GM19239 (cell line): ENCODE results near the gene BBS12.

Source experiments
- DNase-seq: peaks from one replicate; pipeline ENCODE4 v3.0.0; 2011; ENCODE audit warnings: low spot score; ENCODE audit not compliant: insufficient read length
- FAIRE-seq: peaks from 2 replicates; lab custom pipeline; 2011; peaks lifted over from hg19 to GRCh38; lab: Jason Lieb, UNC

The BBS12 gene

GRCh38 chr4:122711919-122712318 lies 20.6 kb upstream of the BBS12 start:
- peak; percentile 60 for FAIRE-seq
- no peak for DNase-seq

GRCh38 chr4:122712782-122713181 lies 19.7 kb upstream of the BBS12 start:
- DNase-seq (no peak), FAIRE-seq (peak; percentile 4)

DNA sequence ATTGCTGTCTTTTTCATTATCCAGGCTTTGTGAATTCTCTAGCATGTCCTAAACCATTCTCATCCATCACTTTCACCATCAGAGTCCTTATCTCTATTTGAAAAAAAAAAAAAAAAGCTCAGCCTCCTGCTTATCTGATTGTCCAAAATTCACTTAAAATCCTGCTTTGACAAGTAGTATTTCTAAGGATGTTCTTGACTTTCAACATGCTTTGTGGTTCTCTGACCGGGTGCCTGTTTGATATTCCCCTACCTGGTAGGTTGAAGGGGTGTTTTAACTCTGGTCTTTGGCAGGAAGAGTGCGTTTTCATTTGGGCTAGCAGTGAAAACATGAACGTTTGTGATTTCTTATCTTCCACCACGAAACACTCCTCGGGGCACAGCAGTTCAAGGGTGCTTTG lies 17.3 kb upstream of the BBS12 start:
- no peak for DNase-seq
- FAIRE-seq: no peak

DNA sequence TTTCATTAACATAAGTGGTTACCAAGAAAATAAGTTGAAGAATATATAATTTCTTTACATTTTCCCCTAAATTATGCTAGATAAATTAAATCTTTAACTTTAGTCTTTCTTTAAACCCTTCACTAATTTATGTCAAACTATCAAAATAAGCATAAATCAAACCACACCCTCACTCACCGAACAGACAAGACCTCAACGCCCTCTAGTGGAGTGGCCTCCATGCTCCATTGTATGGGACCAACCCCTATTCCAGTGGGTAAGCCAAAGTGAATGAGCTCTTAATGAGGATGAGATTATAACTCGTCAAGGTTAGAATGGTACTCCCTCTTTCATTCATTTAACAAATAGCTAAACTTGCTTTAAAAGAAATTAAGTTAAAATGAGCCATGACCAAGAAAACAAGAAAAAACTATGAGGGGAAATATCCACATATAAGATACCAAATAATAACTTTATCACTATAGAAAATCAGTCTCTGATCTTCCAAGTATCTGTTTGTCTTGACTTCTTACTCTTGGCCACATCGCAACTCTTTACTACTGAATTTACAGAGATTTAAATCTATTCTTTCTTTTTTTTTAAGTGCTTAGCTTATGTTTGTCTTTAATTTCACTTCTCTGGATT lies 15.6 kb upstream of the BBS12 start:
- DNase-seq (peak; percentile 41), FAIRE-seq (peak; percentile 71)

GRCh38 chr4:122718281-122718680 lies 14.2 kb upstream of the BBS12 start:
- FAIRE-seq (no peak), DNase-seq (no peak)

DNA sequence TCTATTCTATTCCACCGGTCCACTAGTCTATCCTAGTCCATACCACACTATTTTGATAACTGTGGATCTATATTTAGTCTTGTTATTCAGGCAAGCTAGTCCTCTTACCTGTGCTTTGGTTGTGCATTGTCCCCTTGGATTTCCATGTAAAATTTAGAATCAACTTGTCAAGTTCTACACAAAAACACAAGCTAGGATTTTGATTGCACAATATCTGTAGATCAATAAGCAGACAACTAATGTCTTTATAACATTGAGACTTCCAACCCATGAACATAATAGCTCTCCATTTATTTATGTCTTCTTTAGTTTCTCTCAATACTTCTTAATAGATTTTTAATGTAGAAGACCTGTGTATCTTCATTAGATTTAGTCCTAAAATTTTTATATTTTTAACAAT lies 10.2 kb upstream of the BBS12 start:
- FAIRE-seq: no peak

GRCh38 chr4:122728856-122729255 lies 3.6 kb upstream of the BBS12 start:
- DNase-seq: no peak
- FAIRE-seq: no peak

More for the DNA sequence above, 10.2 kb upstream of the BBS12 start:
- DNase-seq: no peak

DNA sequence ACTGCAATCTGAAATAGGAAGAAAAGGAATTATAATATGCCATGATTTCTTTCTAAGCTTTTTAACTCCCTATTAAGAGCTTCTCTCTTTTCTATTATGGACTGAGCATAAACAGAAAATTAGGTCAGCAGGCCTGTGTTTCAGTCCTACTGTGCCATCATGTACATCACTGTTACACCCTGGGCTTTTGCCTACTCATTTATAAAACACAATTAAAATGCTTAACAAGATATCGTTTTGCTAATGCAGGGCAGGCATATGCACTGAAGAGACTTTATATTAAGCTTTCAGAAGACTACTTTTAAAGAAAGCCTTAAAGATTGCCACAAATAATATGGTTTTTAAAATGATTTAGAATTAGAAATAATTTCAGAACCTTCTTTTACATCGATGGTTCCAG lies 828 bp upstream of the BBS12 start:
- FAIRE-seq (no peak), DNase-seq (no peak)

- FAIRE-seq: no peak
- DNase-seq: no peak
These were observed 1.2 kb downstream of the BBS12 start for GRCh38 chr4:122733787-122734120.

DNA sequence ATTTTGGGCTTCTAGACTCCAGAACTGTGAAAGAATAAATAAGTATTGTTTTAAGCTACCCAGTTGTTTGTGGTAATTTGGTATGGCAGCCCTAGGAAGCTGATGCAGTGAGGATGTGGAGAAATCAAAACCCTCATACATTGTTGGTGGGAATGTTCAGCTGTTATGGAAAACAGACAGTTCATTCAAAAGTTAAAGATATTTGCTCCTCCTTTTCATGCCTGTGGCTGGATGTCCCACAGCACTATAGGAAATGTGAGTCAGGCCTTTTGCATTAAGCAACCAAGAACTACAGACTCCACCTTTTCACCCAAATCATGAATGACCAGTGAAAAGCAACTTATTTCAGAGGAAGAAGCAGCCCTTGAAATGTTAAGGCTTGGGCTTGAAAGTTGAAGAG lies 6.7 kb downstream of the BBS12 start:
- FAIRE-seq: no peak

DNA sequence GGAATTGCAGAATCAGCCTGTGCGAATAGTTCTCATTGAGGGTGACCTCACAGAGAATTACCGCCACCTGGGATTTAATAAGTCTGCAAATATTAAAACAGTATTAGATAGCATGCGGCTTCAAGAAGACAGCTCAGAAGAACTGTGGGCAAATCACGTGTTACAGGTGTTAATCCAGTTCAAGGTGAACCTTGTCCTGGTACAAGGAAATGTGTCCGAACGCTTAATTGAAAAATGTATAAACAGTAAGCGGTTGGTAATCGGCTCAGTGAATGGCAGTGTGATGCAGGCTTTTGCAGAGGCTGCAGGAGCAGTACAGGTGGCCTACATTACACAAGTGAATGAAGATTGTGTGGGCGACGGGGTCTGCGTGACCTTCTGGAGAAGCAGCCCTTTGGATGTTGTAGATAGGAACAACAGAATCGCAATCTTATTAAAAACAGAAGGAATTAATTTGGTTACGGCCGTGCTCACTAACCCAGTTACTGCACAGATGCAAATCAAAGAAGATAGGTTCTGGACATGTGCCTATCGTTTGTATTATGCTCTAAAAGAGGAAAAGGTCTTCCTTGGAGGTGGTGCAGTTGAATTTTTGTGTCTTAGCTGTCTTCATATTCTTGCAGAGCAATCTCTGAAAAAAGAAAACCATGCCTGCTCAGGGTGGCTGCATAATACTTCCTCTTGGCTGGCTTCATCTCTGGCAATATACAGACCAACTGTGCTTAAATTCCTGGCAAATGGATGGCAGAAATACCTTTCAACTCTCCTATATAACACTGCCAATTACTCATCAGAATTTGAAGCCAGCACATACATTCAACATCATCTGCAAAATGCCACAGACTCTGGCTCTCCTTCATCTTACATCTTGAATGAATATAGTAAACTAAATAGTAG lies 10.7 kb downstream of the BBS12 start:
- FAIRE-seq: no peak
- no peak for DNase-seq

More for the DNA sequence above, 6.7 kb downstream of the BBS12 start:
- no peak for DNase-seq

DNA sequence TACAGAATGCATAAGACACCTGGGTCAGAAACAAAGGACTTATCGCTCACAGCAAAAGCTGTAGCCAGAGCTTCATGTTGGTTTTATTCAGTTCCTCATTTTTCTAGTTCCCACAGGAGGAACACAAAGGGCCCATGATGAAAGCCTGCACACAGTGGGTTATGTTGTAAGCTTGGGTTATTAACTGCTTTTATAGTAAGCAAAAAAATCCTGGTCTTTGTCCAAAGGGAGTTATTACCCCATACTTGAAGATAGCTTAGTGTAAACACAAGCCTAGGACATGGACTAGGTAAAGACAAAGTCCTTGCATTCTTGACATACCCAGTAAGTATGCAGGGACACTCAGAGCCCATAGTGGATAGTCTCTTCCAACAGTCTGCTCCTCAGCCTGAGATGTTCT lies 11.7 kb downstream of the BBS12 start:
- DNase-seq (no peak), FAIRE-seq (no peak)

DNA sequence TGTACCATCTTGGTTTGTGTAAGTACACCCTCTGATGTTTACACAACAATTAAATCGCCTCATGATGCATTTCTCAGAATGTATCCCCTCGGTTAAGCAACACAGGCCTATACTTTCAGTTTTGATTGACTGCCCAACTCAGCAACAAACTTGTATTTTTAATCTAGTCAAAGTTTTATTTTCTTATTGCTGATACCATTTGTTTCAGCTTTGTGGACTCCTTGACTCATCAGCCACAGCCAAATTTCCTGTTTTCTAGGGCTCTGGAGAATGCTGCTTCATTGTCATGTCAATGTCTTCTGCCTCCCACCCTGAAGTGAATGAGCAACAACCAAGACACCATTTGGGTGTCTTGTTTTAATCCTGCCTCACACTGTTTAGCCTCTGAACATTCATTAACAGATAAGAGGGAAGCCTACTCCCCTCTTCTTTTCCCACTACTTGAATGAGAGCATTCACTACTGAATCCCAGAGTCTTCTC lies 14.0 kb downstream of the BBS12 start:
- no peak for FAIRE-seq
- no peak for DNase-seq

DNA sequence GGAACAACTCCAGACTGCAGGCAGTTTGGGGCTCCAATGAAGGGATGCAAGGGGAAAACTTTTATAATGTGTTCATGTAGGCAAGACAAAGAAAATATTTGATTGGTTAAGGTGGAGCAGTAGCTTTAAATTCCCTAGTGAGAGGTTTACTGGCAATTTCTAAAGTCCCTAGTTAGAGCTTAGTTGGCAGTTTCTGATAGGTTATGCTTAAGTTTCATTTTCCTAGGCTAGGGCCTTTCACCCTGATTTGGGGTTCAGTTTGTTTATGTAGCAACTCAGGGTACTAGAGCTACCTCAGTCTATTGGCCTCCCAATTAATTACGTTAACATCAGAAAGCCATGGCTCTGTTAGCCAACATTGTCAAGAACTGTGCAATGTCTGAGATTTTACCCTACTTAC lies 14.6 kb downstream of the BBS12 start:
- FAIRE-seq (no peak), DNase-seq (no peak)

DNA sequence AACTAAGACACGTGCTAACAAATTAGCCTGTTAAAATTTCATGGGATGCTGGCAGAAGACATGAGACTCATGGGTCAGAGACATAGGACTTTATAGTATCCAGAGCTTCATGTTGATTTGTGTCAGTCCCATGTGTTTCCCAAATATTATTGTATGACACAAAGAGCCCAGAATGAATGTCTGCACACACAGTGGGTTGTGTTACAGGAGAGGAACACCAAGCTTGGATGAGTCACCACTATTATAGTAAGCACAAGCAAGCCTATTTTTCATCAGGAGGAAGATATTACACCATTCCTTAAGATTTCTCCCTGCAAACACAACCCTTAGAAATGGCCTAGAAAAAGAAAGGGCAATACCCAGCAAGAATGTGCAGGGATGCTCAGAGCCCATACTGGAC lies 15.4 kb downstream of the BBS12 start:
- FAIRE-seq (no peak), DNase-seq (no peak)

- DNase-seq: no peak
- FAIRE-seq: no peak
These were observed 17.4 kb downstream of the BBS12 start for GRCh38 chr4:122749704-122750454.

GRCh38 chr4:122755675-122756074 lies 23.2 kb downstream of the BBS12 start:
- no peak for FAIRE-seq
- no peak for DNase-seq

DNA sequence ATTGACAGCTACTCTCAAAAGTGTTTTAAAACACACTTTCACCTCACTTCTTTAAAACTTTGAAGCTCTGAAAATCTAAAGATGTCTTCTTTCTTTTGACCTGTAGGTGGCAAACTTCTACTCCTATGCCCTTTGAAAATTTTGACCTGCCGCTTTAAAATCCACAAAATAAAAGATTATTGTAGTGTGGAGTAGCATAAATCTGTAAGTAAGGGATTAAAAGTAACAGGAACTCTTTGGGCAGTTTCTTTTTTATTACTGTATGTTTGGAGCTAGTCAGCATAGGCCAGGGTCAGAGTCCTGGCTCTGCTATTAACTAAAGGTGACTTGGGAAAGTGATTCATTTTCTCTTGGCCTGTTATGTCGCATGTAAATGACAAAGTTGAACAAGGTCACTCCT lies 25.5 kb downstream of the BBS12 start:
- FAIRE-seq: peak; percentile 80
- no peak for DNase-seq

DNA sequence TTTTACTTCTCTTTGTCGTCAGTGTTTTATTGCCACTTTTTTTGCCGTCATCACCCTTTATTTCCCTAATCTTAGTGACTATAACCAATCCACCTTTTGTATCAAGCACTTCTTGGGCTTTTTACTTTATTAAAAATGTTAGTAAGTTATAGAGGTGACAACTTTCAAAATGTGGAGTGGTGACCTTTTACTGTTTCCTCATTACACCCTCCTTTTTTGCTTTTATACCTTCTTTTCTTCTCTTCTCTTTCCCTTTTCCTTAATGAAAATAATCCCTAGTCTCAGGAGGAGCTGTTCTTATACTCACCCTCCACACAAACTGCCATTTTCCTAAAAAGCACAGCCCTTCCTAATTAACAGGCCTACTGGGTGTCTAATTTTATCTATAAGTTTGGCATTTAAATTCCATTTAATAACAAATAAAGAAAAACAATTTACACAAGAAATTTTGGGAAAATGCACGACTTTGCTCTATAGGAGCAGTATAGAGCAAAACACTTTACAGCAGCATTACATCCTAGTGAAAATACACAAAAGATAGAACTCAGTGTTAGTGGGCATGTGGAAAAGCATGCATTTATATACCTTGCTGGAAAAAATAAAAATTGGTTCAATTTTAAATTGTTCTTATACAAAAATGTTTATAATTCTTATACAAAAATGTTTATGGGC lies 27.3 kb downstream of the BBS12 start:
- DNase-seq (no peak), FAIRE-seq (no peak)

DNA sequence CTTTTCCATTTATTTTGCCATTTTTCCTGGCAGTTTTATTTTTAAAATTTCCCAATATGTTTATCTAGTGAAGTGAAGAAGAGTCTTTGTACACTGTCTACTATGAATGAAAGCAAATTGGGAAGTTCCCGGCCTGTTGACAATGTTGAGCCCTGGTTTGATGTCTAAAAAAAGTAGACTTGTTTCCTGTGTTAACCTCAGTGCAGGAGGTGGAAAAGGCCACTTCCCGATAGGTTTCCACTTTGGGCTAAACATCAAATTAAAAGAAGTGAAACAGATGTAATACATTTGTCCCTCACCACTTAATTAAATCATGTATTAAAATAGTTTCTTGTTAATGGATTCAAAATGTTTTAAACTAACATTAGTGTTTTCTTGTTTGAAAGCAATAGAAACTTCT lies 30.0 kb downstream of the BBS12 start:
- FAIRE-seq (peak; percentile 91), DNase-seq (no peak)
